ENCODE measurements around the gene CNN3.

DNA sequence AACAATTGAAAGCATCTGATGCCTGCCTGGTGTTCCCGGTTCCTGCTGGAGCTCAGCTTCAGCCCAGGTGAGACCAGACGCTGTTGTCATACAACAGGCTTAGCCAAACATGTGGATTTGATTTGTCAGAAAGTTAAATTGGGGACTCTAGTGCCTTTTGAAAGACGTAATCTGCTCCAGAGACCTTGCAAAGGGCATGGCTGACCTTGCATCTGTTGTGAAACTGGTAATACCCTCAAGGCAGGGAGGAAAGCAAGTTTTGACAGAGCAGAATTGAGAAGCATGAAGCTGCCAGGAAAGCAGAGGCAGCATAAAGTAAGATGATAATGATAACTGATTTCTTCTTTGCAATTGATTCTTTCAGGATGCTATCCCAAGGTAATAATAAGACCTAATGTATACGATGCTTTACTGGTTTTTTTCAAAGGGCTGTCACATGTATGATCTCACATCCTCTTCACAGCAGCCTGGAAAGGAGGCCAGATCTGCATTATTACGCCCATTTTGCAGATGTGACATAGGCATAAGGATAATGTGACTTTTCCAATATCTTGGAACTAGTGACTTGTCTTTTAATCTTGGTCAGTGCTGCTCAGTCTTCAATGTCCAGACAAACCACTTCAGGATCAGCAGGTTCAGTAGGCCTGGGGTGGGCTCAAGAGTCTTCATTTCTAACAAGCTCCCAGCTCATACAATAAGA, 24.7 kb upstream of the CNN3 start:
- TF ChIP-seq EZH2phosphoT487 (IDR thresholded peaks at IDR 0.05; ENCODE audit: borderline replicate concordance), result no peak
- TF ChIP-seq, protein P1, sequence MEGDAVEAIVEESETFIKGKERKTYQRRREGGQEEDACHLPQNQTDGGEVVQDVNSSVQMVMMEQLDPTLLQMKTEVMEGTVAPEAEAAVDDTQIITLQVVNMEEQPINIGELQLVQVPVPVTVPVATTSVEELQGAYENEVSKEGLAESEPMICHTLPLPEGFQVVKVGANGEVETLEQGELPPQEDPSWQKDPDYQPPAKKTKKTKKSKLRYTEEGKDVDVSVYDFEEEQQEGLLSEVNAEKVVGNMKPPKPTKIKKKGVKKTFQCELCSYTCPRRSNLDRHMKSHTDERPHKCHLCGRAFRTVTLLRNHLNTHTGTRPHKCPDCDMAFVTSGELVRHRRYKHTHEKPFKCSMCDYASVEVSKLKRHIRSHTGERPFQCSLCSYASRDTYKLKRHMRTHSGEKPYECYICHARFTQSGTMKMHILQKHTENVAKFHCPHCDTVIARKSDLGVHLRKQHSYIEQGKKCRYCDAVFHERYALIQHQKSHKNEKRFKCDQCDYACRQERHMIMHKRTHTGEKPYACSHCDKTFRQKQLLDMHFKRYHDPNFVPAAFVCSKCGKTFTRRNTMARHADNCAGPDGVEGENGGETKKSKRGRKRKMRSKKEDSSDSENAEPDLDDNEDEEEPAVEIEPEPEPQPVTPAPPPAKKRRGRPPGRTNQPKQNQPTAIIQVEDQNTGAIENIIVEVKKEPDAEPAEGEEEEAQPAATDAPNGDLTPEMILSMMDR (conservative IDR thresholded peaks at IDR 0.05; ENCODE audit: low read length), result no peak
